GM23248 (cell line): ENCODE measurements around the gene CCDC38. TPM values are rescaled to one million over a fixed set of nuclear protein-coding genes. Genes with fewer than 3 reads are reported as not detected.

Experiments used
- DNase-seq: peaks from one replicate; pipeline ENCODE4 v3.0.0-alpha.2; 2015
- H2AFZ ChIP-seq: fragments of 200-600 bp; sonication (generic); 2 replicates; pipeline ENCODE4 v1.6.1; 2016; ENCODE audit warnings: antibody characterized with exemption
- H3F3A ChIP-seq: fragments of 200-600 bp; sonication (generic); 2 replicates; pipeline ENCODE4 v1.6.1; 2016; ENCODE audit warnings: mild to moderate bottlenecking, antibody characterized with exemption, mixed run types; ENCODE audit not compliant: insufficient read depth
- H3K27ac ChIP-seq: fragments of 200-600 bp; sonication (generic); 2 replicates; pipeline ENCODE4 v1.5.1; 2016; ENCODE audit warnings: mild to moderate bottlenecking
- H3K27me3 ChIP-seq: fragments of 200-600 bp; sonication (generic); replicated peaks from 2 replicates; pipeline ENCODE4 v1.6.1; 2016; ENCODE audit warnings: mild to moderate bottlenecking; ENCODE audit not compliant: insufficient read depth
- H3K36me3 ChIP-seq: fragments of 200-600 bp; sonication (generic); 2 replicates; pipeline ENCODE4 v1.6.1; 2016; ENCODE audit warnings: low read depth, mild to moderate bottlenecking
- H3K4me1 ChIP-seq: fragments of 200-600 bp; sonication (generic); 2 replicates; pipeline ENCODE4 v1.6.1; 2016; ENCODE audit warnings: mild to moderate bottlenecking; ENCODE audit not compliant: insufficient read depth
- H3K4me2 ChIP-seq: fragments of 200-600 bp; sonication (generic); one replicate; pipeline ENCODE4 v1.6.1; 2016; ENCODE audit warnings: mild to moderate bottlenecking; ENCODE audit not compliant: unreplicated experiment
- H3K4me3 ChIP-seq: fragments of 200-600 bp; sonication (generic); 2 replicates; pipeline ENCODE4 v1.5.1; 2016; ENCODE audit warnings: mild to moderate bottlenecking
- H3K79me2 ChIP-seq: fragments of 200-600 bp; sonication (generic); 2 replicates; pipeline ENCODE4 v1.6.1; 2016; ENCODE audit warnings: mild to moderate bottlenecking; ENCODE audit not compliant: insufficient read depth
- H3K9ac ChIP-seq: fragments of 200-600 bp; sonication (generic); 2 replicates; pipeline ENCODE4 v1.6.1; 2016; ENCODE audit warnings: mild to moderate bottlenecking
- H3K9me2 ChIP-seq: fragments of 200-600 bp; sonication (generic); 2 replicates; pipeline ENCODE4 v1.6.1; 2016; ENCODE audit warnings: mixed run types, mild to moderate bottlenecking, moderate library complexity; ENCODE audit not compliant: insufficient read depth
- H3K9me3 ChIP-seq: fragments of 200-600 bp; sonication (generic); one replicate; pipeline ENCODE4 v1.6.1; 2017; ENCODE audit warnings: low read depth
- H4K20me1 ChIP-seq: fragments of 200-600 bp; sonication (generic); 2 replicates; pipeline ENCODE4 v1.6.0; 2016; ENCODE audit not compliant: insufficient read depth
- EZH2 ChIP-seq: fragments of 200-600 bp; sonication (generic); IDR thresholded peaks from 2 replicates; pipeline ENCODE4 v1.6.1; 2018; ENCODE audit warnings: antibody characterized with exemption, mild to moderate bottlenecking; ENCODE audit not compliant: insufficient read depth, poor library complexity, severe bottlenecking
- EZH2phosphoT487 ChIP-seq: fragments of 200-600 bp; sonication (generic); IDR thresholded peaks from 2 replicates; pipeline ENCODE4 v1.6.1; 2018; ENCODE audit warnings: antibody characterized with exemption, moderate library complexity, mild to moderate bottlenecking, low read depth; ENCODE audit not compliant: insufficient read depth
- WGBS, 2 experiments: methylation state at CpG; one replicate each; pipeline ENCODE4 v1.1.6; 2015 to 2017; ENCODE audit warnings: low lambda C conversion rate in 2 of 2, low coverage in 1 of 2; ENCODE audit errors: missing lambda C conversion rate in 2 of 2; 5-methylcytosine and 5-hydroxymethylcytosine counted together
- in situ Hi-C: fragments of 300-500 bp; cut with MboI; formaldehyde crosslinking; loops from 2 replicates; pipeline ENCODE4 v1.15.0; 2020
- polyA plus RNA-seq: library from polyadenylated mRNA; unstranded; fragments of >200 nt; fragmentation: Nextera tagmentation; extraction: Ambion mirVana; gene quantifications from 2 replicates; pipeline ENCODE4 v1.2.1, GENCODE V29; 2016
- total RNA-seq: library from RNA; depleted of rRNA; stranded (reverse); fragments of >200 nt; shearing (Covaris generic); gene quantifications from 2 replicates; pipeline ENCODE4 v1.2.3, GENCODE V29; 2014

Gene CCDC38
- total and polyA plus RNA-seq, 2 experiments from 2014 or later, result under 0.01 to 0.06 TPM

- no peak for DNase-seq
- TF ChIP-seq EZH2phosphoT487, result no peak
- no peak for TF ChIP-seq EZH2
- H3K4me2 ChIP-seq, result no peak overlapping the region
- no peaks in the 10 kb centered on the region for H3K4me1 ChIP-seq
- H3K79me2 ChIP-seq, result no peaks in the 10 kb centered on the region
- H3K27ac ChIP-seq, result no peak overlapping the region
- H3K4me3 ChIP-seq, result no peak overlapping the region
- H3F3A ChIP-seq, result no peaks in the 10 kb centered on the region
- no peaks in the 10 kb centered on the region for H3K9me3 ChIP-seq
- H3K27me3 ChIP-seq, result peaks cover 9% of the 10 kb centered on the region; the same call in 1 of the 2 replicates
- H4K20me1 ChIP-seq, result no peaks in the 10 kb centered on the region
- no peak overlapping the region for H3K9ac ChIP-seq
- no peaks in the 10 kb centered on the region for H3K9me2 ChIP-seq
- H2AFZ ChIP-seq, result no peak overlapping the region
- in situ Hi-C loops, result loop anchor here (25.0 kb wide), 1 partner anchor 375 kb away; no protein-coding TSS in a partner anchor
- 58 to 59% methylated on average over 14 of the region's 14 CpGs for WGBS, 2 experiments
- H3K36me3 ChIP-seq, result no peaks in the 10 kb centered on the region
Measured at GRCh38 chr12:95986635-95987570, 44.5 kb upstream of the CCDC38 start.

DNA sequence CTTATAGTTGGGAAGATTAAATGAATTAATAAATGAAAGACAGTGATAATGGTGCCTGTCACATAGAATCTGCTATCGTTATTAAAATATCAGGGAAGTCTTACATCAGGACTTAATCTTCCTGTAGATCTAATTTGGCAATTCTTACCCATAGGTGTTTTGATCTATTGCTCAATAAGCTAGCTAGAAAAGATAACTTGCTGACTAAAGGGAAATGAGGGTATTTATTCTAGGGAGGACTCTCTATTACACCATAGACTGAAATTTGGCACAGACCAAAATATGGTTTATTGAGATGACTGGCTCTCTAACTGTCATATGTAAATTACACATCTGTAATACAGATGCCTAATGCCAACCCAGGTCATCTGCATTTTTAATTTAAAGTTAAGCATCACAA is 42.3 kb upstream of the CCDC38 start:
- no peak for DNase-seq
- in situ Hi-C loops, result loop anchor here (25.0 kb wide), 1 partner anchor 372 kb away; no protein-coding TSS in a partner anchor
- peaks cover 3% of the 10 kb centered on the region; the same call in 1 of the 2 replicates for H3K27me3 ChIP-seq
- no peaks in the 10 kb centered on the region for H3K9me3 ChIP-seq
- no peaks in the 10 kb centered on the region for H3K79me2 ChIP-seq
- H3F3A ChIP-seq, result no peaks in the 10 kb centered on the region
- no peaks in the 10 kb centered on the region for H3K4me1 ChIP-seq
- 92 to 94% methylated on average over 1 of the region's 1 CpG for WGBS, 2 experiments
- no peaks in the 10 kb centered on the region for H3K9me2 ChIP-seq
- H4K20me1 ChIP-seq, result no peaks in the 10 kb centered on the region
- no peak overlapping the region for H3K4me2 ChIP-seq
- no peak overlapping the region for H3K4me3 ChIP-seq
- no peaks in the 10 kb centered on the region for H3K36me3 ChIP-seq
- TF ChIP-seq EZH2 (no peak), EZH2phosphoT487 (no peak)
- H3K27ac ChIP-seq, result no peak overlapping the region
- H2AFZ ChIP-seq, result no peak overlapping the region
- no peak overlapping the region for H3K9ac ChIP-seq

- in situ Hi-C loops, result loop anchor here (25.0 kb wide), 1 partner anchor 370 kb away; no protein-coding TSS in a partner anchor
- no peaks in the 10 kb centered on the region for H3K9me2 ChIP-seq
- H3K27me3 ChIP-seq, result no peaks in the 10 kb centered on the region; the same call in 1 of the 2 replicates
- H3K27ac ChIP-seq, result no peak overlapping the region
- H2AFZ ChIP-seq, result no peak overlapping the region
- no peak for TF ChIP-seq EZH2
- no peak for TF ChIP-seq EZH2phosphoT487
- no peaks in the 10 kb centered on the region for H3K9me3 ChIP-seq
- H3K79me2 ChIP-seq, result no peaks in the 10 kb centered on the region
- 27 to 47% methylated on average over 1 of the region's 1 CpG for WGBS, 2 experiments
- no peak overlapping the region for H3K4me2 ChIP-seq
- H3F3A ChIP-seq, result no peaks in the 10 kb centered on the region
- H3K4me3 ChIP-seq, result no peak overlapping the region
- no peaks in the 10 kb centered on the region for H3K4me1 ChIP-seq
- DNase-seq, result no peak
- H3K36me3 ChIP-seq, result no peaks in the 10 kb centered on the region
- no peak overlapping the region for H3K9ac ChIP-seq
- H4K20me1 ChIP-seq, result no peaks in the 10 kb centered on the region
Measured at GRCh38 chr12:95982602-95983001, 40.2 kb upstream of the CCDC38 start.

DNA sequence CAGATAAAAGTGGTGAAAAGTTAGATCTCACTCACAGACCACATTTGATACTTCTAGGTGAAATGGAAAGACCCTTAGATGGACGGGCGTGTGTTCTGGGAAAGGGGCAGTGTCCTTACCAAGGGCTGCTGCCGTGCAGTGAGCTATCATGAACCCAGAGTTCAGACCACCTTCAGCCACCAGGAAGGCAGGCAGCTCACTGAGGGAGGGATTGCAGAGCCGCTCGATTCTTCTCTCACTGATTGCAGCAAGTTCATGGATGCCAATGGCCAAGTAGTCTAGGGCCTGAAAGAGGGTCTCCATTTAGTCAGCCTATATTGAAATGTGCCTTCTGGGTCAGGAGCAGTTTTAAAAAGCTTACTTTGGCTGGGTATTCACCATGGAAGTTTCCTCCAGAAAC is 38.0 kb upstream of the CCDC38 start:
- WGBS, 2 experiments, result 71 to 73% methylated on average over 5 of the region's 5 CpGs
- H3K9me3 ChIP-seq, result no peaks in the 10 kb centered on the region
- H3K9me2 ChIP-seq, result no peaks in the 10 kb centered on the region
- H3K4me2 ChIP-seq, result no peak overlapping the region
- H2AFZ ChIP-seq, result no peak overlapping the region
- no peak for DNase-seq
- H4K20me1 ChIP-seq, result no peaks in the 10 kb centered on the region
- H3K9ac ChIP-seq, result no peak overlapping the region
- H3K79me2 ChIP-seq, result no peaks in the 10 kb centered on the region
- H3K4me3 ChIP-seq, result no peak overlapping the region
- in situ Hi-C loops, result loop anchor here (25.0 kb wide), 1 partner anchor 368 kb away; no protein-coding TSS in a partner anchor
- H3K27me3 ChIP-seq, result no peaks in the 10 kb centered on the region; the same call in 1 of the 2 replicates
- H3K36me3 ChIP-seq, result no peaks in the 10 kb centered on the region
- H3K27ac ChIP-seq, result no peak overlapping the region
- no peaks in the 10 kb centered on the region for H3F3A ChIP-seq
- no peak for TF ChIP-seq EZH2
- TF ChIP-seq EZH2phosphoT487, result no peak
- no peaks in the 10 kb centered on the region for H3K4me1 ChIP-seq
